OCI-LY1 (cell line): Measurements from ENCODE around the gene GRB10.

Source experiments
- CTCF ChIP-seq: fragments of 200-600 bp; sonication (generic), shearing (Covaris generic); IDR thresholded peaks from 2 replicates; pipeline ENCODE4 v1.5.1; 2017; ENCODE audit warnings: mild to moderate bottlenecking, antibody characterized with exemption, low read length, moderate library complexity, mixed read lengths
- EZH2 ChIP-seq: fragments of 200-600 bp; sonication (generic), shearing (Covaris generic); IDR thresholded peaks from 2 replicates; pipeline ENCODE4 v1.8.0; 2017; ENCODE audit warnings: borderline replicate concordance, mixed run types, mild to moderate bottlenecking, antibody characterized with exemption, low read length, moderate library complexity, mixed read lengths

GRCh38 chr7:50590535-50590934 is 192.2 kb downstream of the GRB10 start:
- no peak for TF ChIP-seq CTCF
- TF ChIP-seq EZH2: no peak
